HG03103 (cell line): ENCODE data around the gene CAPN7.

Experiments used
- ATAC-seq: cut with Tn5 transposase; IDR thresholded peaks from one replicate; pipeline ENCODE4 v1.9.1; 2021; ENCODE audit warnings: low read depth; ENCODE audit not compliant: unreplicated experiment

Gene CAPN7

DNA sequence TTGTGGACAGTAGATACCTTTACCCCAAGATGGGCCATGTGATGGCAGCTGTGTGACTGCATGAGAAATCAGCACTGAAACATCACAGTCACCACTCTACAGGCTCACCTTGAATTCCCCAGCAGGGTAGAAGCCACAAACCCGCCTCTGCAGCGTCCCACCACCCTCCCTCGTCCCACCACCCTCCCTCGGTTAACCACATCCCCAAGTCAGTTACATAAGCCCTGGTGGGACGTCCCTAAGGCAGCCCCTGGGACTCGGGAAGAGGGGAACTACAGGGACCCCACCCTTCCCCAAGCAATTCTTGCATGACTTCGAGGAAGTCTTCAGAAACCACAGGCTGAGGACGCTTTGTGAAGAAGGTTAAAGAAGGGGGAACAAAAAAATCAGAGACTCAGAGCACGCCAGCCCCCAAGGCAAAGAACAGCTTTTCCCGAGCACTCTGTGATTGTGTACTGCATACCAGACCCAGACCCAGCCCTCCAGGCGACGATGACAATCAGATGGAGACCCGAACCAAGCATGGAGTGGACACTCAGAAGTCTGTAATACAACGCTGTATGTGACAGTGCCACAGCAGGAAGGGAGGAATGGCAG, 65.8 kb downstream of the CAPN7 start:
- ATAC-seq: peak; percentile 53

DNA sequence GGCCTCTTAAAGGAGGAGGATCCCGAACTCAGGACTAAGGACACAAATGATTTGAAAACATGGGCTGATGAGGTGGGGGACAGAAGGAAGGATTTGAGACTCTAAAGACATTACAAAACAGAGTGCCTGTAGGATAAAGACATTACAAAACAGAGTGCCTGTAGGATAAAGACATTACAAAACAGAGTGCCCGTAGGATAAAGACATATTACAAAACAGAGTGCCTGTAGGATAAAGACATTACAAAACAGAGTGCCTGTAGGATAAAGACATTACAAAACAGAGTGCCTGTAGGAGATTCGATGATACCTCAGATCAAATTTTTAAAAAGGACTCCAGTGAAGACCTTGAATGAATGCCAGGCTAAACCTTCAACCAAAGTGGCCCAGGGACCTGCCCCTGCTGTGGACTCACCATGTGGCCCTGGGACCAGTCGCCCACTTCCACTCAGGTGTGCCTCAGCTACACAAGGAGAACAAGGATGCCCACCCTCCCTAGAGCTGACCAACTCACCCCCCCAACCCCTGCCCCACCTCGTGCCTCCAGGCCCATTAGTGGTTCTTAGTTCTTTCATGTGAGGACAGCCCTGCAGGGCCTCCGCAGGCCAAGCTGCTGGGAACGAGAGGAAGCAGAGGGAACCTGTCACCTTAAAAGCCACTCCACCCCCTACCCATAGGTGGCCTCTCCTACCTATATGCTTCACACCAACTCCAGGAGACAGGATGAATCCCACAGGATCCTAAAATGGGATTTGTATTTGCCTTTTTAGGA, 66.6 kb downstream of the CAPN7 start:
- ATAC-seq: no peak

DNA sequence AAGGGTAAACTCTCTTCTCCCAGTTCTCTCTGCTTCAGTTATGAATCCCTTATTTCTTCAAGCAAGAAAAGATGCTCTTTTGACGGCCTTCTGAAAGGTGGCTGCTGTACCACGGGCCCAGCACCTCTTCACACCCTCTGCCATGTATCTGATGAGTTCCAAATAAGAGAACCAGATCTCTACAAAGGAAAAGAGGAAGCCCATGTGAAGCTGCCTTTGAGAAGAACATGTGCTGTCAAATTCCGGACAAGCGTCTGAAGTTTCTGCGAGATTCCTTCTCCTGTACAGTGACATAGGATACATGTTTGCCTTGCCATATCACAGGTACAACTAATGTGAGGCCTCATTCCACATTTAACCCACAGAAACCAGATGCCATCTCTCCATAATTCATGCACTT, 67.2 kb downstream of the CAPN7 start:
- no peak for ATAC-seq

DNA sequence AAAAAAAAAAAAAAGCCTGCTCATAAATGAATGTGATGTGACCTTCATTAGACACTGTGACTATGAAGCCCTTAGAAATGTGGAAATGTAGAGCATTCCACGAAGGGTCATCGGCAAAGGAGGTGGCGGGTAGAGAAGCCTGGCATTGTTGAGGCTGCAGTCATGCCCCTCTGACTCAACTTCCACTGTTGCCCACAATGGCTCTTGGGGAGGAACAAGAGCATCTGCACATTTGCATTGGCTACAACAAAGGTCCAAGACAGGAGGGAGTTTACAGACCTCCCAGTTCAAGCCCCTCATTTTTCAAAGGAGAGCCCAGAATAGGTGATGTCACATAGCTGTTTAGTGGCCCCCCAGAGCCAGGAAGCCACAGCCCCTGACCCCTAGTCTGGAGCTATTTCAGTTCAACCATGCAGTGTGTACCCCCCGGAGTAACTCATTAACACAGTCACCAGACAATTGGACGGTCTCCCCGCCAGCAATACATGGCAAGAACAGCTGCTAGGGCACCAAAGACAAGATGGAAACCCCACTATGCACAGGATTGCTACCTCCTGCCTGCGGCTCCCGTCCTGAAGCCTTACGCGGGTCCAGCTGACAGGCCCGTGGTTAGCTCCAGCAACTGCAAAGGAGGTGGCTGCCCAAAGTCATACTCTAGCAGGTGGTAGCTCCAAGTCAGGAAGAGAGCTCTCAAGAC, 70.1 kb downstream of the CAPN7 start:
- no peak for ATAC-seq

DNA sequence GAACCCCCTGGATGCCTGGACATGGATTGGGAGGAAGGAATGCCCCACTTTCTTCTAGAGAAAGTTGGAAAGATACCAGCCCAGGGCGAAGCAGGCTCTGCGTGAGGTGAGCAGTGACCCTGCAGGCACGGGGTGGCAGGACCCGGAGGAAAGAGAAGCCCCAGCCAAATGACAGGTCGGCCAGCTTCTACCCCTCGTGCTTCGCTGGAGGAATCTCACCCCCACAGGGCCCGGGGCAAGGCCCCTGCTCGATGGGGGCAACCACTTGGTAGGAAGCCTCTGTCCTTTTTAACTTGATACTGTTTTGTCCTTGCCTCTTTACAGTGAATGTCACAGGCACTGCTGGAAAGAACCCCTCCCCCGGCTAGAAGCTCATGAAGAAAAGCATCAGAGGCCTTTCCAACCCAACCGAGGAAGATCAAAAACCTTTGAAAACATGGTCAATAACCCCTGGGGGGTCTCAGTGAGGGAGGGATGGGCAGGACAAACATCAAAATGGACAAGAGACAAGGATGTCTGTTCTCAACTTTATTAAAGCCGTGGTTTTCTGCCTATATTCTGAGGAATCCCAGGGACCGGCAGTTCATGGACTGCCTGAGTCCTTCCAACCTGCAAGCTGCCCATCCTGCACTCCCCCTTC, 71.9 kb downstream of the CAPN7 start:
- no peak for ATAC-seq

DNA sequence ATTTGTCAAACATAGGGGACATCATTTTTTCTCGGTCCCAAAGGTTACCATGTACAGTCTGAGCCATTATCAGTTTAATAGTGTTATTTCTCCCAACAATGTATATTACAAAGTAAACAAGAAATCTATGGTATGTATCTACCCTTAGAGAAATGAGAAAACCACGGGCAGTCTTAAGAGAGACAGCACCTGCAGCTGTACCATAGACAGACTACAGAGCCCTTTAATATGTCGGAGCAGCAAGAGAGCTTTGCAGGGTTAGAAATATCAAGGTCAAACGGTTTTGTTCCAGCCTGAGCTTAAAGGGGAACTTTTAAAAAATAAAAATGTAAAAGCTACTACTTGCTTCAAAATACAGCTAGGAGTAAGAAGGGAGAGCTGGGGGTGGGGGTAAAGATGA, 73.2 kb downstream of the CAPN7 start:
- no peak for ATAC-seq

DNA sequence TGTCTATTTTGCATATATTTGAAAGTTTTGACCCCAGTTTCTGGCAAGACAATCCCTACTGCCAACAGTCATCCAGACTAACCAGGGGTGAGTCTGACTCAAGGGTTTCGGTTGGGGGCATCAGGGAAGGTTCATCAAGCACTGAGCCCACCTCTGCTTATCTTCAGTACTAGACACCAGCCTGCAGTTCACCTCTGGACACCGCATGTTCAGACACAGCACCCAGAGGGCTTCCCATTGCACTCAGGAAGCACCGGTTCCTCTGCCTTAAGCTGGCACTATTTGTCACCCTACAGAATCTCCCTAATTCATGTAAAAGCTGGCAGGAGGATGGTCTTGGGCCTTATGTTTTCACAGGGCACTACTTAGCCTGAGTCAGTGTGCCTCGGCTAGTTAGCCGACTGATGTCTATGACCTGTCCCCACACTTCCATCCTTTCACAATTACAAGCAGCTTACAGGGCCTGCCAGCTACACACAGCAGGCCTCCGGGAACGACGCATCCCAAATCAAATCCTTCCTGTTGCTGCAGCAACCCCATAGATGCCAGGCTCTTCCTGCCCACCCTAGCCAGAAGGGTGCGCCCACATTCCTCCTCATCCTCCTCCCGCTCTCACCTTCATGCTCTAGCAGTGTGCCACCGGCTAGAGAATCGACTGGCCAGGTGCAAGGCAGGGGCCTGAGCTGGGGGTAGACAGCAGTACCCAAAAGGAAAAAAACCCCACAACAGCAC, 73.8 kb downstream of the CAPN7 start:
- ATAC-seq: no peak

DNA sequence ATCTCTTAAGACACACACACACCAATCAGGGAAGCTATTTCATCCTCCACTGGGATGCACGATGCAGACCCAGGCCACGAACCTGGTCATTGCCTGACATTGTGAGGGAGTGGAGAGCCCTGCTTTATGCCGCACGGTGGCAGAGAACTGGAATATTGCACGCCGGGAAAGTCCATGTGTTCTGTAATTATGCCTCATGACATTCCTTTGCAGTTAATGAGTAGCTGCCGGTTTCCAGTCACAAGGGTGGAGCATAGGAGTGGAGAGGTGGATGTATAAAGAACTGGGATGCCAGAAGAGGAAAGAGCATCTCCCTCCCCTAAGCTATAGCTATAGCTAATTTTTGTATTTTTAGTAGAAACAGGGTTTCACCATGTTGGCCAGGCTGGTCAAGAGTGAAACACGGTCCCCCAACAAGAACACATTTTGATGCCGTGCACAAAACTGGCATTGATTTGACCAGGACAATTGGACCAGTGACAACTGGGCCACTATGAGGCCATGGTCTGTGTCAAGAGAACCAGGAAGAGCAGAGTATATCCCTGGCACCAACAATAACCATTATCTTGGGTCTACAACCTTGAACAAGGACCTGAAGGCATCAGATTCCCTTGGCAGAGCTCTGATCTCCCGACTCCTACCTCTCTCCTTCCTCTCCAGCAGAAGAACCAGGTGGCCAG, 74.9 kb downstream of the CAPN7 start:
- ATAC-seq: no peak

DNA sequence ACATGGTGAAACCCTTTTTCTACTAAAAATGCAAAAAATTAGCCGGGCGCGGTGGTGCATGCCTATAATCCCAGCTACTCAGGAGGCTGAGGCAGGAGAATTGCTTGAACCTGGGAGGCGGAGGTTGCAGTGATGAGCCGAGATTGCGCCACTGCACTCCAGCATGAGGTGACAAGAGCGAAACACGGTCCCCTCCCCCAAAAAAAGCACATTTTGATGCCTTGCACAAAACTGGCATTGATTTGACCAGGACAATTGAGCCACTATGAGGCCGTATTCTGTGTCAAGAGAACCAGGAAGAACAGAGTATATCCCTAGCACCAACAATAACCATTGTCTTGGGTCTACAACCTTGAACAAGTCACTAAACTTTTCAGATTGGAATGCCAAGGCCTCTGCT, 75.8 kb downstream of the CAPN7 start:
- no peak for ATAC-seq

DNA sequence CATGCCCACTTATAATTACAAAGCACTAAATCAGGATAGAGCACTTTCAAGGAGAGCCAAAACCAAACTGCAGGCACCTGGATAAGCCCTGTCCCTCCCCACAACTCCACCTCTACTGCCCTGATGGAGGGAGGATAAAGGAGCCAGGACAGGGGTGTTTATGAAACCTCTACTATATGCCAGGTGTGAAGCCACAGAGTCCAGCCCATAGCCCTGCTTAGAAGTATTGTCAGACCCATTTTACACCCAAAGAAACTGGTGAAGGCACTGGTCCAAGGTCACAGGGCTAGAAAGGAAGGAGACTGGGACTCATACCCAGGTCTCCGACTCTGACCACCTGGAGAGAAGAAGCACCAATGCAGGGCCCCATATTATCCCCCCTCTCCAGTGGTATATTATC, 77.7 kb downstream of the CAPN7 start:
- ATAC-seq: no peak

DNA sequence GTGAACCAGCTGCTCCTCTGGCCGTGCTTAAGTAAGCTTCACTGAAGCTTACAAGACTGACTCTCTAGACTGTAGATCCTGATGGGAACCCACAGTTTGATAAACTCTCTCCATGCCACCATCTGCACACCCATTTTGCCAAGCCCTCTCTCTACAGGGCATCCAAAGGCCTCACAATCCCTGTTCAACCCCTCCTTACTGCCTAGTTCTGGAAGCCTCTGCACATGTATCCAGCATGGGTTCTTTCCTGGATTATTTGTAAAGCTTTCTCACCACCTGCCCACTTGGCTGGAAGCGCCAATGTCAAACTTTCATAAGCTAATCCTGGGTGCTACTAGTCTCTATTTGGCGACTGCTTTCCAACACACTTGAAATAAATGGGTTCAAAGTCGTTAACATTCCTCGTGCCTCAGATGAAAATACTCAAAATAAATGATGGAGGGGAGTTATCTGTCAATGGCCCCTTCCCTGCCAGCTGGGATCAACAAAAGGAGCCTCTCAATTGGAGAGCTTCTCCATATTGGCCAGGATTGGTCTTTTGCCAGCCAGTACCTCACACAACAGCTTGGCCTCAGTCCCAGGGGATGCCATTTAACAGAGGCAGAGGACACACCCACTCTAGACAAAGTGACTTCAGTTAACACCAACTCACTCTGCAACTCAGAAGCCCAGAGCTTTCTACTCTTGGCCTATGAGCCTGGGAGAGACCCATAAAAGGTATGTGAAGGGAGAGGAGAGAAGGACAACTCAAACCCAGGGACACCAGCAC, 78.3 kb downstream of the CAPN7 start:
- no peak for ATAC-seq

DNA sequence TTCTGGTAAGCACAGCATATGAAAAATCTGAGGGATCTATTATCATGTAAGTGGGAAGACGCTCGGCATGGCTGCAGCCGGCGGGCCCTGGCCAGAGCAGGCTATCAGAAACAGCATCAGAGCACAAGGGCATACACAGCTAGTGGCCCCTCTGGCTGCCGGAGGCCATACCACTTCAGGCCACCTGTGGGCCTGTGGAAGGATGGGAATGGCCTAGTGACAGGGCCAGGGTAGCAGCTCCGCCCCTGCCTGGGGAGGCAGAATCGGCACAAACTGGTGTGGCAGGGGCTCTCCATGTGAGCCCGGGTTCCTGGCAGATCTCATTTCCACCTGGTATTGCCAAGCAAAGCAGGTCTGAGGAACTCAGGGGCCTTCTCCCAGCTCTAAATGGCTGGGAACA, 80.0 kb downstream of the CAPN7 start:
- ATAC-seq: no peak

DNA sequence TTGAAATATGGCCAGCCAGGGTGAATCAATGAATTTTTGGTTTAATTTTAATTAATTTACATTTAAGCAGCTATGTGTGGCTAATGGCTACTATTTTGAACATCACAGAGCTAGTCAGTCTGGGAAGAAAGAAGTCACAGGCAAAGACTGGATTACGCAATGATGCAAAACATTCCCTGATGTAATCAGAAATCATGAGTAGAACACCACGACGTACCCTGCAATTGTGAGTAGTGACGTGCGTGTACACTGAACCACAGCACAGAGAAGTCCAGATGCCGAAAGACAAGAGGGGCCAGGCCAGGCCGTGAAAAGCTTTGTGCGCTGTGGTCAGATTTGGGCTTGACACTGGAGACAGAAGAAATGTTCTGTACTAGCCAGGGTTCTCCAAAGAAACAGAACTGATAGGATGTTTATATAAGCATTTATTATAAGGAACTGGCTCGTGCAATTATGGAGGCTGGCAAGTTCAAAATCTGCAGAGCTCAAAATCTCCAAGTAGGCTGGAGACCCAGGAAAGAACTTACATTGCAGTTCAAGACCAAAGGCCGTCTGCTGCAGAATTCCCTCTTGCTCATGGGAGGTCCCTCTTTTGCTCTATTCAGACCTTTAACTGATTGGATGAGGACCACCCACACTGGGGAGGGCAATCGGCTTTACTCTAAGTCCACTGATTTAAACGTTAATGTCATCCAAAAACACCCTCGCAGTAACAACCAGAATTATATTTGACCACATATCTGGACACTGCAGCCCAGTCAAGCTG, 81.7 kb downstream of the CAPN7 start:
- no peak for ATAC-seq

DNA sequence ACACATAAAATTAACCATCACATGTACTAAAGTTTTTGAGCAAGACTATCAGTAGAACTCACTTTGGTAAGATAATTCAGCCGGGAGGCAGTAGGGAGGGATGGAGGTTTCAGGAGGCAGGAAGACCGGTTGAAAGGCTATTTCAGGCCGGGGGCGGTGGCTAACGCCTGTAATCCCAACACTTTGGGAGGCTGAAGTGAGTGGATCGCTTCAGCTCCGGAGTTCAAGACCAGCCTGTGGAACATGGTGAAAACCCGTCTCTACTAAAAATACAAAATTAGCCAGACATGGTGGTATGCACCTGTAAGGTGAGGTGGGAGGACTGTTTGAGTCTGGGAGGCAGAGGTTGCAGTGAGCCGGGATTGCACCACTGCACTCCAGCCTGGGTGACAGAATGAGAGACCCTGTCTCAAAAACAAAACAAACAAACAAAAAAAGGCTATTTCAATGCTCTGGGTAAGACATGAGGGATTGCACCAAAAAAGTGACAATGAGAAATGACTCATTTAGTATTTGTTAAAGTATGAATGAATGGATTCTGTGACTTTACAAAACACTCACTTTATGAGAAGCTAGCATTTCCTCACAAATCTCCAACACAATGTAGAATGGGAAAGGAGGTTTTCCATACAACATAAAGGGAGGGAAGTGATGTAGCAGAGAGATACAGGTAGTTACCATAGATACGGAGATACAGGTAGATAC, 82.4 kb downstream of the CAPN7 start:
- no peak for ATAC-seq

DNA sequence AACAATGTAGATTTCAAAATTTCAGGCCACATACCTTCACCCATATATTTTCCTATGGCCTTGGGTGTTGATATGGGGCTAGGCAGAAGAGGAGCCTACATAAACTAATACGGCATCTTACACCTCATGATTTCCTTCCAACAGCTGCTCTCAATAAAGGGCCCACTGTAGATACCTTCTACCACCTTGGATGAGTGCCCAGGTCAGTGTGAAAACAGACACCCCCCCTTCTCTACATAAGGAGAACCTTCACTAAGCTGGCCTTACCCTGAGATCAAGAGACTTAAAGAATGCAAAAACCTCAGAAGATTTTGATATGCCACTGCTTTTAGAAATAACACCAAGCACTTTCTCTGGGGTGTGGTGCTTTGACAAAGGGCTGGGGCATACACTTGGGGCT, 83.6 kb downstream of the CAPN7 start:
- ATAC-seq: no peak

DNA sequence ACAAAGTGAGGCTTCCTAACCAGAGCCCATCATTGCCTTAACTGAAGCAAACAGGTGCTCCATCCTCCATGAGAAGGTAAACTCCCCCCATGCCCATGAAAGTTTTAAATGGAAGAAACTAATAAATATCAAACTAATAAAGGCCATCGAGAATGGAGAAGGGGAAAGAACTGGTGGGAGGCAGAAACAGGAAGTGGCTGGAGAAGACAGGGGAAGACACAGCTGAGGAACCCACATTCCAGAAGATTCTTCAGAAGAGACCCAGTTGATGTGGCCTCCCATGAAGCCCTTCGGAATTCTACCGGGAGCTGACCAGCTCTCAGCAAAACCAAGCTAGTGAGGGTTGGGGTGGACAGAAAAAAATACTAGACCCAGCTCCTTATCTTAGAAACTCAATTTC, 84.7 kb downstream of the CAPN7 start:
- ATAC-seq: no peak

DNA sequence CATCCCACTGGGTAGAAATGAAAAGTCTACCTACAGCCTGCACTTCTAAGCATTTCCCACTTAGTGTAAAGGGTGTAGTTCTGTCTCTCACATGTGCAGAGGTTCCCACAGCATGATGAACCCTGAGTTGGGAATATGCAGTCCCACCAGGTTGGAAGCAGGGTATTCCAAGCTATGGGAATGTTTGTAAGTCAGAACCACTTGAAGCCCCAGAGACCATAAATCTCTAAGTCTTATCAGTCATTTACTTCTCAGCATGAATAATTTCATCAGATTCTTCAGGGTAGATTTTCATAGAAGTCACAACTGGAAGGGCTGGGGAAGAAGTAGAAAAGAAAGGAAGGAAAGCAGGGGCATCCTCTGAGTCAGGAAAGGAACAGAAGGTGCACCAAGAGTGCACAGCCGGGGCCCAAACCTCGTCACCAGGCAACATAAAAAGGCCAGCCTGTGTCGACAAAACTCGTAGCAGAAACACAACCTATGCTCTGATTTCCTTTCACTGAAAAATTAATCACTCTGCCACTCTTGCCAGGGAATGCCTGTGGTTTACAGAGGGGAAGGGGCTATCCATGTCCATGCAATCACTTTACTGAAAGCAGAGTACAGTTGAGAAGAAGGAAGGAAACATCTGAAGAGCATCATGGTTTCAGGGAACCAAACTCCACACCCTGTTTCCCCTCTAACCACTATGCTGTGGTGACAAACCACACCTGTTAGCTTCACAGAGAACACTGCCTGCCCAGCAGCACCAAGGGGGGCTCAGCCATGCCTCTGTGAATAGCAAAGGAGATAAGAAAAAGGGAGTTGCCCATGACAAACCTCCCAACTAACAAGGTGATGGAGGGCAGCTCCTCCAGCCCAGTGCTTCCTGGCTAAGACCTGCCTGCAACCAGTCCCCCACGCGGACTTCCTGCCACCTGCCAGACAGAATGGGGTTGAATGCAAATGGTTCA, 85.8 kb downstream of the CAPN7 start:
- peak; percentile 83 for ATAC-seq
